Measurements from ENCODE around the gene SMC1A.
A peak's percentile ranks its signal among the peaks of the same experiment; 100 is the strongest.
"Not testable (repeated sequence)": the region's sequence is repeated elsewhere in the genome, so short reads cannot be mapped to it uniquely, and the experiment has no call there.

The SMC1A gene

DNA sequence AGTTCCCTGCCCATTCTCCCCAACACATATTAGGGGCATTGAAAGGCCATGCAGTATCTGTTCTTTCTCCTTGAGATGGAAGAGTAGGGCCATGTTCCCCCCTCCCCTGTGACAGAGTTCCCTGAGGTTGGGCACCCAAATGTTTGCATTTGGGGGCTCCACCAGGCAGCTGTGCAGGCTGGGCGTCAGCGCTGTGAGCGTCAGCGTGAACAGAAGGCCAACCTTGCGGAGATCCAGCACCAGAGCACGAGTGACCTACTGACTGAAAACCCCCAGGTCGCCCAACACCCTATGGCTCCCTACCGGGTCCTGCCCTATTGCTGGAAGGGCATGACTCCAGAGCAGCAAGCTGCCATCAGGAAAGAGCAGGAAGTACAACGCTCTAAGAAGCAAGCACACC lies 7.8 kb upstream of the SMC1A start:
- H3K4me3 ChIP-seq (ENCODE audit: low read length), result no peak overlapping the region
- DNase-seq (ENCODE audit: low read depth, low spot score), result no peak

DNA sequence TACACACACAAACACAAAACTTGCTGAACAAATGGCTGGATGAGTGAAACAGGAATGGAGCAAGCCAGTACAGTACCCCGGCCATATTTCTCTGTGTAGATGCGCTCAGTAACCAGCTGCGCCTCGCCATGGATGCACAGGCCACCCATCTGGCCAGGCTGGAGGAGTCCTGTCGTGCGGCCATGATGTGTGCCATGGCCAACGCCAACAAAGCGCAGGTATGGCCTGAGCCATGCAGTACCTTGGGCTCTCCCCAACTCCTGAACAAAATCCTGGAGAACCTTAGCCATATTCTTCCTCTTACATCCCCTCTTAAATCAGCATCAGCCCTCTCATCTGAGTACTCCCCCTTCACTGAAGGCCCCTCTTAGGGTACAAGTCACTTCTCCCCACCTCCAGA lies 7.3 kb upstream of the SMC1A start:
- no peak overlapping the region for H3K4me3 ChIP-seq (ENCODE audit: low read length)

DNA sequence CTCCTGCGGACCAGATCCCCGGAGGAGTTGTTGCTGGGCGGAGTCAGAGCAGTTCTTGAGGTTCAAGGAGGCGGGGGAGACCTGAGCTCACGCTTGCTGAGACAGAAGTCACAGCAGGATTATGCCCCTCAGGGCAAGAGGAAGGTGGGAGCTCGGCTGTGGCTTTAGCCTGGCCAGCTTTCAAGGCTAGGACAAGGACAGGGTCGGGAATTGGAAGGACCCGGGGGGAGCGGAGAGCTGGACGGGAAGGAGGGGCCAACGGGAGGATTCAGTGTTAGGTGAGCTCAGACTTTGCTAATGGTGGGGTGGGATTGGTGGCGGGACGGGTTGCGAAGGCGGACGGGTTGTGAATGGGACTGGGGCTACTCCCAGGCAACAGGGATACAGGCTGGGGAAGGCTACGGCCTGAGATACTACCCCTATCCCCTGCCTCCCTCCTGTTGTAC lies 430 bp upstream of the SMC1A start, which contains the start of gene RIBC1:
Gene RIBC1, plus strand, starts transcription at position 13 of the 446 bp plus-strand sequence. CDS start 3,404 bp downstream, outside the sequence.
- DNase-seq (ENCODE audit: low read depth, low spot score), result no peak
- H3K4me3 ChIP-seq (ENCODE audit: low read length), result peak within 1 kb of the TSS; percentile 73

More for the DNA sequence above, 7.3 kb upstream of the SMC1A start:
- no peak for DNase-seq (ENCODE audit: low read depth, low spot score)

DNA sequence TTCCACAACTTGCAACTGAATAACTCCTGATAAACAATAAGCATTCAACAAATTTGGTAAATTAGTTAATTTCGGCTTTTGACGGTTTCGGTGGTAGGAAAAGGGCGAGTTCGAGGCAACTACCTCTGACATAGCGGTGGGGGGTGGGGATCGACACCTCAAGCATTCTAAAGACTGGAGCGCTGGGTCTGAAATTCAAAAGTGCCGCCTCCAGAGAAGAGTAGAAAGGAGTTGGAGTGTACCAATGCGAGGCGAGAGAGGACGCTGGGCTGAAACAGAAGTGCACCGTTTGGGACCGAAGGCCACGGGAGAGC lies 725 bp downstream of the SMC1A start:
- H3K4me3 ChIP-seq (ENCODE audit: low read length), result peak overlapping the region; percentile 73
- DNase-seq (ENCODE audit: low read depth, low spot score), result no peak

DNA sequence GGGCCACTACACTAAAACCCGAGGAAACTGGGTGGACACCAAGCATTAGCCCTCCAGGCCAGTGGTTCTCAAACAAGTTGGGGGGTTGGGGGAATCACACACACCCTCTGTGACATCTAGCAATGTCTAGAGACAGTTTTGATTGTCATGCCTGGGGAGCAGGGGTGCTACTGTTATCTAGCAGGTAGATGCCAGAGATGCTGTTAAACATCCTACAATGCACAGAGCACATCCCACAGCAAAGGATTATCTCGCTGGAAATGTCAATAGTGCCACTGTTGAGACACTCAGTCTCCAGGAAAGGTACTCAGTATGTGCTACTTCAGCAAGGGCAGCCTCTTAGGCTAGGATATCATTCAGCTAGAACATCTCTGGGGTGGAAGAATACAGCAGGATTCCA lies 1.3 kb downstream of the SMC1A start:
- H3K4me3 ChIP-seq (ENCODE audit: low read length), result peak overlapping the region; percentile 73
- no peak for DNase-seq (ENCODE audit: low read depth, low spot score)

DNA sequence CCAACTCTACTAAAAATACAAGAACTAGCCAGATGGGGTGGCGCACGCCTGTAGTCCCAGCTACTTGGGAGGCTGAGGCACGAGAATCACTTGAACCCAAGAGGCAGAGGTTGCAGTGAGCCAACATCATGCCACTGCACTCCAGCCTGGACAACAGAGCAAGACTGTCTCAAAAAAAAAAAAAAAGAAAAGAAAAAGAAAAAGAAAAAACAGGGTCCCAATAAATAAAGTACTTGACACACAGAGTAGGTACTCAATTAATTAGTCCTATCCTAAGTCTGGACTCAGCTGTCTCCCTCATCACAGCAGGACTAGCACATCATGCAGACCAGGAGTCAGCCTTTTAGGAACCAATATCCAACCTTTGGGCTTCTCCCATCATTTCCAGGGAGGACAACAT lies 2.1 kb downstream of the SMC1A start:
- DNase-seq (ENCODE audit: low read depth, low spot score); H3K4me3 ChIP-seq (ENCODE audit: low read length): not testable (repeated sequence)

DNA sequence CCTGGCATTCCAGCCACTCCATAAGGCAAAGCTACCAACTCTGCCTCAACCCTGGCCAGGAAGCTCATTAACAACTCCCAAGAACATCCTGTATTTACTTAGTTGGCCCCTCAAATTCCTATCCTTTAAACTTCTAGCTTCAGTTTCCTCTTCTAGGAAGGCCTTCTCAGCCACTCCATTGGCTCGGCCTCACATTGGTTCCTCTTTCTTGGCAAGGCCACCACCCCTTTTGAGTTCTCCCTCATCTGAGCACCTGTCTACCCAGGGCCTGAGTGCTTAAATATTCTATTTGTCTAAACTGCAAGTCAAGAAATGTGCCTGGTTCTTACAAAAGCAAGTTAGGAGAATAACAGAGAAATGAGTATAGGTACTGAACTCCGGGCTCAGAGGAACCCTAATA lies 10.0 kb downstream of the SMC1A start:
- DNase-seq (ENCODE audit: low read depth, low spot score), result no peak
- H3K4me3 ChIP-seq (ENCODE audit: low read length), result no peak overlapping the region

DNA sequence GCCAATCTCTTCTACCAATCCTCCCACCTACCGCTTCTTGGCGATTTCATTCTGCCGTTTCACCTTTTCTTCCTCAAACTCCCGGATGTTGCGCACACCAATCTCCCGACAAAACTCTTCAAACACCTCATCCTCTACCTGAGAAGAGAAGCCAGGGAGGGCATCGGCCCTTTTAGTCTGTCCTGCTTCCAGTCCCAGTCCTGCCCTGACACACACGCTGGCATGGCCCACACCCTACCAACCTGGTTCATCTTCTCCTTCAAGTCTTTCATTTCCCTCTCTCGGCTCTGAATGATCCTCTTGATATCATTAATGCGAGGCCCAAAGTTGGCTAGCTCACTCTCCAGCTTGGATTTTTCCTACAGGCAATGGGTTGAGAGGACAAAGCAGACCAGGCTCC lies 18.9 kb downstream of the SMC1A start:
- H3K4me3 ChIP-seq (ENCODE audit: low read length), result no peak overlapping the region
- no peak for DNase-seq (ENCODE audit: low read depth, low spot score)

DNA sequence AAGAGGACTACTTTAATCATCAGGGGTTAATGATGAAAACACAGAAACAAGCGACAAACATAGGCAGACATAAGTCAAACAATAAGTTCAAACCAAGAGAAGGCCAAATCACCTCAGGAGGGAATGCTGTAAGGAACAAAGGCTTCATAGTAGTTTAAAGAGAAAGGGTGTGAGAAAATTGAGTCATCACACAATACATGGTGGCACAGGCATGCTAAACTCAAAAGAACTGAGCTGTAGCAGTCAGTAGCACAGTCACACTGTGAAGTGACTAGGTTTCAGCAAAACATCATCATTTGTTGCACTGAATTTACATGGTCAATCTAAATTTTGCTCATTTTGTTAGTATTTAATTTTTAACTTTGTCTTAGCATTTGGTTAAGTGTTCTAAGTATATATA lies 24.2 kb downstream of the SMC1A start:
- no peak for DNase-seq (ENCODE audit: low read depth, low spot score)
- no peak overlapping the region for H3K4me3 ChIP-seq (ENCODE audit: low read length)

DNA sequence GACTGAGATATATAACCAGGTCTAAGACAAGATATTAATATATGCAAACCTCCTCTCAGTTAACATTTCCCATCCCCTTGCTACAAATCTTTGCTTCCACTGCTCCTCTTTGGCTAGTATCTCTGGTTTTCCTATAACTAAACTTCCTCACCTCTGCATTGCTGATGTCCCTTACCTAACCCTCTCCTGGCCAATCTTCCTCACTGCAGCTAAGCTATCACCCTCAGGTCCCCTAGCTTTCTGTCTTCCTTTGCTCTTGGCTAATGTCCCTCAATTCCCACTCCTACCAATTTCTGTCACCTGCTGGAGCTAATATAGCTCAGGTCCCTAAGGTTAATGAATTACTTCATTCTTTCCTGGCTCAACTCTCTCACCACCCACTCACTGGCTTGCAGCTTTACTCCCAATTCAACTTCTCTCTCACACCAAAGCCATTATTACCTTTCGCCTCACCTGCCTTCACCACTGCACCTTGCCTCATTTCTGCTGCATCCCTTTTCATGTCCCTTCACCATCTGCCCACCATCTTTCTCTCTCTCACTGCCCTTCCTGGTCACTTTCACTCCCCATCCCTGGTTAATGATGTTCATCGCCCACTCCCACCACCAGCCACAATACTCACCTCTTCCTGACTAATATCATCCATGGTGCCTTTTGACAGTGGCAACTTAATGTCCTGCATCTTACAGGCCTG lies 26.7 kb downstream of the SMC1A start:
- DNase-seq (ENCODE audit: low read depth, low spot score), result no peak
- no peak overlapping the region for H3K4me3 ChIP-seq (ENCODE audit: low read length)

DNA sequence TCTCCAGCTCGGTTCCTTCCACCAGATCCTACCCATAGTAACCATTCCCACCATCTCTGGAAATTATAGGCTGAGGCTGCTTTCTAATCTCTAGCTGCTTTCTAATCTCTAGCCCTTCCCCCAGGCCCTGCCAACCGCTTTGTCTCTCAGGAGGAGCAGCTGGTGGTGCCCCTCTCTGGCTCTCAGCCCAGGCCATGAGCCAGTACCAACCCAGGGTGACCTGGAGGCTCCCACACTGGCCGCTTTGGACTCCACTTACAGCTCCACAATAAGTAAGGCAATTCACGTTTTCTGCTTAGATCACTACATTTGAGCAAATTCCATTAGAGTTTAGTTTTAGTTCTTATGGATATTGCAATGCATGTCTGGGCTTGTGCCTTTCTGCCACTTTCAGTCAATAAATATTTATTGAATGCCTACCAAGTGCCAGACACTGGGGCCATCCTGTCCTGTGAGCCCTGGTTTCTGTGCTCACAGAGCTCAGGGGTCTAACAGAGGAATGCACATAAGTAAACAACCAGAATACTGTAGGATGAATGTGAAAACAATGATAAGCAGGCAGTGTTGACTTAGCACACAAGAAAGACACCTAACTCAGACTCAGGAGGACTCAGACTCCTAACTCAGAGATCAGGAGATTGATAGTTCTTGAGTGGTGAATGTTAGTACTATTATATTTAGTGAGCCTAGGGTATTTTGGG lies 38.9 kb downstream of the SMC1A start:
- DNase-seq (ENCODE audit: low read depth, low spot score), result no peak
- H3K4me3 ChIP-seq (ENCODE audit: low read length), result no peak overlapping the region

DNA sequence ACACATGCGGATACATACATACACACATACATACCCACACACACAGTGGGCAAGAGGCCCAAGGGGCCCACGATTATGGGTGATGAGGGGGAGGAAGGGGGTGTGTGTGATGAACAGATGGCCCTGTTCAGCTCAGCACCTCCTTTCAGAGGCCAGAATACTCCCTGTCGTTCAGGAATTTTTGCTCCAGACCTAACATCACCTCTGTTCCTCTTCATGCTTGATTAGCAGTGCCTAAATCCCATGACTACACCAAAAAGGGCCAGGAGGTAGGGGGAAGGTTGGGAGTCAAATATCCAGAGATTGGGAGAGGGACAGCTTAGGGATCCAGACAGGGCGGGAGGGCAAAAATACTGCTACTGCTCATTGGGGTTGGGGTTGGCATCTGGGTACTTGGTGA lies 42.7 kb downstream of the SMC1A start:
- DNase-seq (ENCODE audit: low read depth, low spot score), result no peak
- H3K4me3 ChIP-seq (ENCODE audit: low read length), result no peak overlapping the region

DNA sequence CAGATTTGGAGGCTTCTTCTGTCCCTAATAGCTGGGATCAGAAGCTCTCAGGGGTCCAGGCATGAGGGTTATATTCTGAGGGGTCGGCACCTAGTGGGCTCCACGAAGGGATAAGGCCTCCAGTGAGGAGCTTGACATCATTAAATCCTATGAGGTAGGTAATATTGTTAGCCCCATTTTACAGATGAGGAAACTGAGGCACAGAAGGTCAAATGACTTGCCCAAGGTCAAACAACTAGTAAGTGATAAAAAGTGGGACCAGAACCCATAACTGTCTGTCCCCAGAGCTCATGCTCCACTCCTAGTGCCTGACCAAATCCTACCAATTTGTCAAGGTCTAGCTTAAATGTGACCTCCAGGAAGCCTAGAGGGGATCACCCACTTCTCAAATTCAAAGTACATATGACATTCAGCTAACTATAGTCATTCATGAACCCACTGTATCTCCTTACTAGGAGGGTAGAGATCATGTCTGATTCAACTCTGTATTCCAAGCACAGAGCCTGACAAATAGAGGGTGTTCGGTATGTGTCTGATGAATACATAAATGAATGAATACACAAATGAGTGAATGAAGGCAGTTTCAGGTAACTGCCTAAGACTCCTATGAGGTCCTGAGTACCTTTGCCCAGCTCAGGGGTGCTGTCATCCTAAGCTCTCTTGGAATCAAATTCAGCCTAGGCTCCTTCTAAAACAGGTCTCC lies 43.3 kb downstream of the SMC1A start:
- no peak overlapping the region for H3K4me3 ChIP-seq (ENCODE audit: low read length)
- no peak for DNase-seq (ENCODE audit: low read depth, low spot score)

DNA sequence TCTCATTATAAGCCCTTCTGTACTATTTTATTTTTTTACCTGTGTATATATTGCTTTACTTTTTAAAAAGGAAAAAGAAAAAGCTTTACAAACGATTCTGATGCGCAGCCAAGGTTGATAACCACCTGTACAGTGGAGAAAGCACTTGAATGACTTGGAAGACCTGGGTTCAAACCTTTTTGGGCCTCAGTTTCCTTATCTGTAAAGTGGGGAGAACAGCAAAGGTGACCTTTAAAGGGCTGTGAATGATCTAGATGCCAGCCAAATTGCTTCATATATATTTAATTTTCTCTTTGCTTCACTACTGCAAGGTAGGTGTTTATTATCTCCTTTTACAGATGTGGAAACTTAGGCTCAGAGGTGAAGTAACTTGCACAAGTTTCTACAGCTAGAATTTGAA lies 45.0 kb downstream of the SMC1A start:
- no peak for DNase-seq (ENCODE audit: low read depth, low spot score)
- H3K4me3 ChIP-seq (ENCODE audit: low read length), result no peak overlapping the region

DNA sequence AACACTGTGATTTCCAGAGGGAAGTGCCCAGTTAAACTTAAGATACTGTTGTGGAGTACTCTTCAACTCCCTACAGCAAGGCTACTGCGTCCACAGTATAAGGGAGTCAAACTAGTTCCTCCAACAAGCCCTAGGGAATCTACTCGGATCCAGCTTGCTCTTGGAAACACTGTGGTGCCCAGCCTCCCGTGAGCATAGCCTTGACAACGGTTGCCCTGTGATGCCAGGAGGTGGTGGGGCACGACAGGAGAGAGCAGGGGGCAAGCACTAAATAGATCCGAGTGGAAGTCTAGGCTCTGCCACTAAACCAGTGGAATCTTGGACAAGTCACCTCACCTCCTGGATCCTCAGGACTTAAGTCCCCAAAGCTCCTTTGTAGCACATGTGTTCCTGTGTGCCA lies 45.6 kb downstream of the SMC1A start:
- no peak for DNase-seq (ENCODE audit: low read depth, low spot score)
- H3K4me3 ChIP-seq (ENCODE audit: low read length), result no peak overlapping the region

DNA sequence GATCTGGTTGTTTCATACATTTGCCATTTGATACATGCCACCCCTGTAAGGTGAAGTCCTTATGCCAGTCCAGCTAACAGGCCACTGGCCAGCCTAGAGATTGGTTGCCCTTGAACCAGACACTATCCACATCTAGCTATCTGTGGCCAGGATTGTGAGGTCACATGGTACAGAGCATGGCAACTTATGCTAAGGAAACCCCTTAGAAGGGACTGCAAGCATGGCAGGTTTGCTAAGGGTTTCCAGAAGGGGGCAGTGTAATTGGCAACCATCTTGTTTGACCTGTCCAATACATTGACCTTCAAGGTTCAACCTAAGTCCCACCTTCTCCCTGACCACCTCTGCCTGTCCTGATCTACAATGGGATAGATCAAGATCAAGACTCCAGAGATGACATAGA lies 47.5 kb downstream of the SMC1A start:
- no peak for DNase-seq (ENCODE audit: low read depth, low spot score)
- H3K4me3 ChIP-seq (ENCODE audit: low read length), result no peak overlapping the region

DNA sequence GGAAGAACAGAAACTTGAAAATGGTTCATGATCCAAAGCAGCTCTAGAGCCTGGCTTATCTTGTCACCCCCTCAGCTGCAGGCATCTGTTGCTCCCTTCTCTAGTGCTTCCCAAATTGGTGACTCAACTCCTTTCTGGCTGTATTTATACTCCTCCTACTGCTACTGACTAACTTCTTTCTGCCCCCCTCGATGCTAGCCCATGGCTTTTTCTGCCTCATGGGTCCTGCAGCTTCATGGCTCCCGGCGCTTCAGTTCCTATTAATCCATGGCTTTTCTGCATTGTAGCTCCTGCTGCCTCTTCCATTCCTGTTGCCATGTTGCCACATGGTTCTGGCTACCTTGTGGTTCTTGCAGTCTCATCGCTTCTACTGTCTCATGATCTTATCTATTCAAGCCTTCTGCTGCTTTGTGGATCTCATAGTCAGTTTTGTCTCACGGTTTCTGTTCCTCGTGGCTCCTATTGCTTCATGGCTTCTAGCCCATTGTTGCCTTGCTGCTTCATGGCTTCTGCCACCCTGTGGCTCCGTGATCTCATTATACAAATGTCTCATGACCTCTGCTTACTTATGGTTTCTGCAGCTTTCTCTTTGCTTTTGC lies 48.1 kb downstream of the SMC1A start:
- no peak for DNase-seq (ENCODE audit: low read depth, low spot score)
- no peak overlapping the region for H3K4me3 ChIP-seq (ENCODE audit: low read length)

DNA sequence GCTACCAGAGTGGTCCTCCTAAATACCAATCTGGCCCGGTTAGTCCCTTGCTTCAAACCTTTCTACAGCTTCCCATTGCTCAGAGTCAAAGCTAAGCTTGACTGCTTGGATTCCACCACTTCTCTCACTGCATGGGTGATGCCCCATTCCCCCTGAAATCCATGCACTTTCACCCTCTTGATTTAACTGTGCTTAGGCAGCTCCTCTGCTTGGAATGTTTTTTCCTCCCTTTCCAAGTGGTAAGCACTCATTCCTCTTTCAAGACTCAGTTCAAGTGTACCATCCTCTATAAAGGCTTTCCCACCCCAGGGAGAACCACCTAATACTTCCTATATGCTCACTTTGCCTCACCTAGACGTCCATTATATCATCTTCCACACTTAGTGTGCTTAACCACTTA lies 49.1 kb downstream of the SMC1A start:
- no peak for DNase-seq (ENCODE audit: low read depth, low spot score)
- no peak overlapping the region for H3K4me3 ChIP-seq (ENCODE audit: low read length)

DNA sequence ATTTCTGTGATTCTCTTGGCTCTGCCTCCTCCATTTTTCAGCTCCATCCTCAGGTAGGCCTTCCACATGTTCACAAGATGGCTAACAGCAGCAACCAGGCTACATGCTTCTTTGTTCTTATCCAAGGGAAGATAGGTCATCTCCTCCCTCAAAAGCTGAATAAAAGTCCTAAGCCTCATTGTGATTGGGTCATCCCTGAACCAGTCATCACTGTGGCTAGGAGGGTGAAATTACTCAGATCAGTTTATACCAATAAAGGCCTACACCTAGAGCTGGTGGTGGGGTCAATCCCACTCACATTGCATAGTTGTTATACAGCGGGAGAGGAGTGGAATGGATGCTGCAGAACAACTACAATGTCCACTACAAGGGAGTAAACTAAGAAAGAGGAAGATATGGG lies 56.0 kb downstream of the SMC1A start:
- DNase-seq (ENCODE audit: low read depth, low spot score); H3K4me3 ChIP-seq (ENCODE audit: low read length): not testable (repeated sequence)

DNA sequence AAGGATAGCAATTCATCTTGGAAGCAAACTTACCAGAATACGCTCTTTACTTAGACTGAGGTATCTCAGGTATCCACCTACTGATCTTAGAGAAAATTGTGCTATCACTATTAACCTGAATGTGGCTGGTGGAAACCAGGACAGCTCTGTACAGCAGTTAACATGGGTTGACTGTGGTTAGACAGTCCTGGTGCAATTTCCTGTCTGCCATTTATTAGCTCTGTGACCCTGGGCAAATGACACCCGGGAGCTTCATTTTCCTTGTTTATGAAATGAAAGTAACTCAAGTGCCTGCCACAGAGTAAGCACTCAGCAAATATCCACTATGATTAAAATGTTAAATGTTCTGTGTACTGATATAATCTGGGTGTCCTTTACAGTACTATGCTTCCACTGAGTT lies 60.0 kb downstream of the SMC1A start:
- no peak for DNase-seq (ENCODE audit: low read depth, low spot score)
- H3K4me3 ChIP-seq (ENCODE audit: low read length), result no peak overlapping the region

All from Jurkat, Clone E6-1 (cell line).